ENCODE results near the gene DEF6. TPM values are rescaled to one million over a fixed set of nuclear protein-coding genes. Genes with fewer than 3 reads are reported as not detected.

DEF6 gene
- total and polyA plus RNA-seq, 5 donors: 1.3 to 3.6 (median 2.6) TPM

DNA sequence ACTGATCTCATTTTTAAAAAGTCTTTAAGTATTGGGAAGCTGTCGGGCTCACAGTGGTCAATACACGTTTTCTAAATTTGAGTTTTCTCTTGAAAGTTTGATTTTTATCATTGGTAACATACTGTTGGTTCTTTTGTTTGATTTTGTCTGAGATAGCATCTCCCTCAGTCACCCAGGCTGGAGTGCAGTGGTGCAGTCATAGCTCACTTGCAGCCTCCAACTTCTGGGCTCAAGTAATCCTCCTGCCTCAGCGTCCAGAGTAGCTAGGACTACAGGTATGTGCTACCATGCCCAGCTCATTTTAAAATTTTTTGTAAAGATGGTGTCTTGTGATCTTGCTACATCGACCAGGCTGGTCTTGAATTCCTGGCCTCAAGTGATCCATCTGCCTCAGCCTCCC lies 53.8 kb downstream of the DEF6 start:
- WGBS: 96% methylated on average over 4 of the region's 4 CpGs
- Histone ChIP-seq H3K9me3 (ENCODE audit: control insufficient read depth, low read length) (no peaks in the 10 kb centered on the region), H3K4me3 (ENCODE audit: low read length) (no peak overlapping the region), H3K27ac (ENCODE audit: low read length) (no peak overlapping the region), H3K4me1 (ENCODE audit: control insufficient read depth, insufficient read depth, low read length) (peaks cover 4% of the 10 kb centered on the region), H3K27me3 (ENCODE audit: control insufficient read depth, insufficient read depth) (no peaks in the 10 kb centered on the region)
- intact Hi-C loops (cut with DNase I): no loop called here
- ATAC-seq: no peak
- no peak for DNase-seq

DNA sequence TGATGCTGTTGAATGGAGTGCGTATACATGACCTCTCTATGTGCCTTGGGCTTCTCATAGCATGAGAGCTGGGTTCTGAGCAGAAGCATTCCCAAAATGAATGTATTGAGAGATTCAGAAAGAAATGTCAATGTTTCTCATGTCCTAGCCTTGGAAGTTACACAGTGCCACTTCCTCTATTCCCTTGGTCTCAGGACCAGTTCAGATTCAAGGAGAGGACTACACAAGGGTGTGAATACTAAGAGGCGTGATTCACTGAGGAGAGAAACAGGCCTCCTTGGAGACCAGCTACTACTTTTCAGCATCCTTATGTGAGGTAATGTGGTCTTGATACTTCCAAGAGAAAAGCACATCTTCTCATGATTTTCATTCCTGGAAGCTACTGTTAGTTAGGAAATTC lies 55.1 kb downstream of the DEF6 start:
- intact Hi-C loops (cut with DNase I): no loop called here
- peaks cover 13% of the 10 kb centered on the region for H3K4me1 ChIP-seq (ENCODE audit: control insufficient read depth, insufficient read depth, low read length)
- H3K9me3 ChIP-seq (ENCODE audit: control insufficient read depth, low read length): no peaks in the 10 kb centered on the region
- DNase-seq (no peak), ATAC-seq (no peak)
- WGBS: over 99% methylated on average over 2 of the region's 2 CpGs
- no peaks in the 10 kb centered on the region for H3K27me3 ChIP-seq (ENCODE audit: control insufficient read depth, insufficient read depth)
- H3K4me3 ChIP-seq (ENCODE audit: low read length): no peak overlapping the region
- H3K27ac ChIP-seq (ENCODE audit: low read length): no peak overlapping the region

DNA sequence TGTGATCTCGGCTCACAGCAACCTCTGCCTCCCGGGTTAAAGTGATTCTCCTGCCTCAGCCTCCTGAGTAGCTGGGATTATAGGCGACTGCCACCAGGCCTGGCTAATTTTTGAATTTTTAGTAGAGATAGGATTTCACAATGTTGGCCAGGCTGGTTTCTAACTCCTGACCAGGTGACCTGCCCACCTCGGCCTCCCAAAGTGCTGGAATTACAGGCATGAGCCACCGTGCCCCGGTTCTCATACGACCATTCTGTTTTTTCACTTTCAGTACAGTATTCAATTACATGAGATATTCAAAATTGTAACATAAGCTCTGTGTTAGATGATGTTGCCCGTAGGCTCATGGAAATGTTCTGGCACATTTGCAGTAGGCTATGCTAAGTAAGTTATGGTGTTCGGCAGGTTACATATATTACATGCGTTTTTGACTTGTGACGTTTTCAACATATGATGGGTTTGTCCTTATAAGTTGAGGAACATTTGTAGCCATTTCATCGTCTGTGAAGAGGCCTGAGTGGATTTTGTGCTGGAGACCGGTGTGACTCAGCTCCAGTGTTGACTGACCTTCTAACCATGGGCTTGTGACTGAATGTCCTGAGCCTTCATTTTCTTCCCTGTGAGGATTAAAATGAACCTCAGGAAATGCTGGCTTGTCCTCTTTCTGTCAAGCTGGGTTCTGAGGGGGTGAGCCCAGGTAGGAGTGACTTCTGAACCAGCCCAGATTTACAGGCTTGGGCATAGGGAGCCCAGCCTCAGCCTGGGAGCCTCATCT lies 56.9 kb downstream of the DEF6 start:
- no peak for ATAC-seq
- H3K4me1 ChIP-seq (ENCODE audit: control insufficient read depth, insufficient read depth, low read length): peaks cover 26% of the 10 kb centered on the region
- intact Hi-C loops (cut with DNase I): no loop called here
- WGBS: 96% methylated on average over 13 of the region's 13 CpGs
- DNase-seq: no peak
- H3K27me3 ChIP-seq (ENCODE audit: control insufficient read depth, insufficient read depth): no peaks in the 10 kb centered on the region
- H3K9me3 ChIP-seq (ENCODE audit: control insufficient read depth, low read length): no peaks in the 10 kb centered on the region
- H3K27ac ChIP-seq (ENCODE audit: low read length): no peak overlapping the region
- no peak overlapping the region for H3K4me3 ChIP-seq (ENCODE audit: low read length)

DNA sequence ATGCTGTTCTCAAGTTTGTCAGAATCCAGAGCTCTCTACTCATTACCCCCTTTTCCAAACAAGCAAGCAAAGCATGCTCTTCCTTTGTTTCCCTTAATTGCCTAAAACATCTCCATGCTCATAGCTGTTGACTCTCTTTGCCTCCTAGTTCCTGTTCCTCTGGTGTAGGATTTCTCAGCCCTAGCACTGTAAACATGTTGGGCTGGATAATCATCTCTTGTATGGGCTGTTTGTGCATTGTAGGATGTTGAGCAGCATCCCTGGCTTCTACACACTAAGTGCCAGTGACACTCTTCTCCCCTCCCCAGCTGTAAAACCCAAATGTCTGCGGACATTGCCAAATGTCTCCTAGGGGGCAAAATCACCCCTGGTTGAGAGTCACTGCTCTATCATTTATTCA lies 58.8 kb downstream of the DEF6 start:
- 93% methylated on average over 1 of the region's 1 CpG for WGBS
- no peak for ATAC-seq
- Histone ChIP-seq H3K27ac (ENCODE audit: low read length) (no peak overlapping the region), H3K4me3 (ENCODE audit: low read length) (no peak overlapping the region), H3K27me3 (ENCODE audit: control insufficient read depth, insufficient read depth) (no peaks in the 10 kb centered on the region), H3K4me1 (ENCODE audit: control insufficient read depth, insufficient read depth, low read length) (peaks cover 37% of the 10 kb centered on the region), H3K9me3 (ENCODE audit: control insufficient read depth, low read length) (no peaks in the 10 kb centered on the region)
- intact Hi-C loops (cut with DNase I): no loop called here
- no peak for DNase-seq

DNA sequence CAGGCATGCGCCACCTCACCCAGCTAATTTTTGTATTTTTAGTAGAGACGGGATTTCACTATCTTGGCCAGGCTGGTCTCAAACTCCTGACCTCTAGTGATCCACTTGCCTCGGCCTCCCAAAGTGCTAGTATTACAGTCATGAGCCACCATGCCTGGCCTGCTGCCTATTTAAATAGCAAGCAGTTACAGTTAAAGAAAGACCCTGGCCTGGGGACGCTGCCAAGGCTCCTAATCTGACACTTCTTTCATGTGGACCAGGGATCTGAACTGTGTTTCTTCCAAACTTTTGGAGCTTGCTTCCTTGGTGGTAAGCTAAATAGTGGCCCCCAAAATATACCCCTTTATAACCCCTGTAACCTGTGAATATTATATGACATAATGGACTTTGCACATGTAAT lies 60.1 kb downstream of the DEF6 start:
- Histone ChIP-seq H3K4me1 (ENCODE audit: control insufficient read depth, insufficient read depth, low read length) (peaks cover 37% of the 10 kb centered on the region), H3K9me3 (ENCODE audit: control insufficient read depth, low read length) (no peaks in the 10 kb centered on the region), H3K27me3 (ENCODE audit: control insufficient read depth, insufficient read depth) (no peaks in the 10 kb centered on the region), H3K4me3 (ENCODE audit: low read length) (no peak overlapping the region), H3K27ac (ENCODE audit: low read length) (no peak overlapping the region)
- ATAC-seq (no peak), DNase-seq (peak; percentile 40 to 74 (median 66))
- intact Hi-C loops (cut with DNase I): no loop called here
- WGBS: 53% methylated on average over 4 of the region's 4 CpGs

DNA sequence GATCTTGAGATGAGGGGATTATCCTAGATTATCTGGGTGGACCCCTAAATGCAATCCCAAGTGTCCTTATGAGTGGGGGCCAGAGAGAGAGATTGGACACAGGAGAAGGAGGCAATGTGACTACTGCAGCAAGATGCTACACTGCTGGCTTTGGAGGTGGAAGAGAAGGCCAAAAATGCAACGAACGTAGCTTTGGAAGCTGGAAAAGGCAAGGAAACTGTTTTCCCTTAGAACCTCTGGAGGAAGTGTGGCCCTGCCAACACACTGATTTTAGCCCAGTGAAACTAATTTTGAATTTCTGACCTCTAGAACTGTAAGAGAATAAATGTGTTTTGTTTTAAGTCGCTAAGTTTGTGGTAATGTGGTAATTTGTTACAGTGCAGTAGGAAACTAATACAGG lies 60.5 kb downstream of the DEF6 start:
- Histone ChIP-seq H3K27me3 (ENCODE audit: control insufficient read depth, insufficient read depth) (no peaks in the 10 kb centered on the region), H3K27ac (ENCODE audit: low read length) (peak overlapping the region; percentile 53), H3K9me3 (ENCODE audit: control insufficient read depth, low read length) (no peaks in the 10 kb centered on the region), H3K4me3 (ENCODE audit: low read length) (no peak overlapping the region), H3K4me1 (ENCODE audit: control insufficient read depth, insufficient read depth, low read length) (peaks cover 37% of the 10 kb centered on the region)
- 27% methylated on average over 3 of the region's 3 CpGs for WGBS
- ATAC-seq (no peak), DNase-seq (no peak)
- intact Hi-C loops (cut with DNase I): no loop called here

DNA sequence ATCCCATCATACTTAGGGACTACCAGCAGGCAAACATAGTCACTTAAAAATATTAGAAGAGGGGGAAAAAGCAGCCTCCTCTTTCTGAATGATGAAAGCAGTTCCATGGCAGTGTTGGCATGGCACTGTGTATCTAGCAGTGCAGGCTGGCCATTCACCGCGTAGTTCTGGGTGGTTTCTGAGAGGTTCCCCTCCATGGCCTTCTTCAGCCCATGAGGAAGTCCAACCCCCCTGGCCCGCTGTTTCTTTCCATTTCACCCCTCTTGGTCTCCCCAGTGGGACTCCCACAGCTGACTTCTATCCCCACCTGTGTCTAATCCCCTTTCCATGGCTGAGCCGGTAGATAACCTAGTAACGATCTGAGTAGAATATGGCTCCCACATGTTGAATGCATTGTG lies 61.7 kb downstream of the DEF6 start:
- Histone ChIP-seq H3K4me1 (ENCODE audit: control insufficient read depth, insufficient read depth, low read length) (peaks cover 37% of the 10 kb centered on the region), H3K4me3 (ENCODE audit: low read length) (no peak overlapping the region), H3K27me3 (ENCODE audit: control insufficient read depth, insufficient read depth) (no peaks in the 10 kb centered on the region), H3K27ac (ENCODE audit: low read length) (peak overlapping the region; percentile 75), H3K9me3 (ENCODE audit: control insufficient read depth, low read length) (no peaks in the 10 kb centered on the region)
- WGBS: 95% methylated on average over 5 of the region's 5 CpGs
- intact Hi-C loops (cut with DNase I): no loop called here
- ATAC-seq (no peak), DNase-seq (no peak)

DNA sequence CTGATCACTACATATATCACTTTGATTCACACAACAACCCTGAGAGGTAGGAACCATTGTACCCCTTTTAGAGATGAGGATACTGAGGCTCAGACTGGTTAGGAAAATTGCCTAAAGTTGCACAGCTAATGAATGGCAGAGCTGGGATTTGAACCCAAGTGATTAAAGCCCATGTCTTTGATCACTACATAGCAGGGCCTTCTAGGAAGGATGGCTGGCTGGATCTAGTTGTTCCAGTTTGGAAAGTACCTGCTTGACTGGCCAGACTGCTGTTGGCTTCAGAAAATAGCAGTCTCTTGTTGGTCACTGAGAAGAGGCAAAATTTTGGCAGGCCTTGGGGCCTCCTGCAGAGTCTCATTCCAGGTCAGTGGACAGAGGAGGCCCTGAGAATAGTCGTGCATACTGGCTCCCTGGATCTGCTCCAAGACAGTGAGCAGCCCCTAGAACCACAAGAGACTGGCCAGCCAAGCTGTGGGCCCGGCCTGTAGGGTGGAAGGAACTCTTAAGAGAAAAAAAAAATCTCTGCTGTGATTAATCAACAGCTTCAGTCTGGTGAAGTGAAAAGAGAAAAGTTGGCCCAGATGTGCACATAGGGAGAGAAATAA lies 62.2 kb downstream of the DEF6 start:
- intact Hi-C loops (cut with DNase I): no loop called here
- WGBS: 12% methylated on average over 2 of the region's 2 CpGs
- H3K9me3 ChIP-seq (ENCODE audit: control insufficient read depth, low read length): no peaks in the 10 kb centered on the region
- peak overlapping the region; percentile 75 for H3K27ac ChIP-seq (ENCODE audit: low read length)
- peak; percentile 35 to 73 (median 63) for DNase-seq
- H3K4me3 ChIP-seq (ENCODE audit: low read length): no peak overlapping the region
- H3K27me3 ChIP-seq (ENCODE audit: control insufficient read depth, insufficient read depth): no peaks in the 10 kb centered on the region
- peak in 1 of 2 donors; percentile 41 for ATAC-seq
- peaks cover 37% of the 10 kb centered on the region for H3K4me1 ChIP-seq (ENCODE audit: control insufficient read depth, insufficient read depth, low read length)

DNA sequence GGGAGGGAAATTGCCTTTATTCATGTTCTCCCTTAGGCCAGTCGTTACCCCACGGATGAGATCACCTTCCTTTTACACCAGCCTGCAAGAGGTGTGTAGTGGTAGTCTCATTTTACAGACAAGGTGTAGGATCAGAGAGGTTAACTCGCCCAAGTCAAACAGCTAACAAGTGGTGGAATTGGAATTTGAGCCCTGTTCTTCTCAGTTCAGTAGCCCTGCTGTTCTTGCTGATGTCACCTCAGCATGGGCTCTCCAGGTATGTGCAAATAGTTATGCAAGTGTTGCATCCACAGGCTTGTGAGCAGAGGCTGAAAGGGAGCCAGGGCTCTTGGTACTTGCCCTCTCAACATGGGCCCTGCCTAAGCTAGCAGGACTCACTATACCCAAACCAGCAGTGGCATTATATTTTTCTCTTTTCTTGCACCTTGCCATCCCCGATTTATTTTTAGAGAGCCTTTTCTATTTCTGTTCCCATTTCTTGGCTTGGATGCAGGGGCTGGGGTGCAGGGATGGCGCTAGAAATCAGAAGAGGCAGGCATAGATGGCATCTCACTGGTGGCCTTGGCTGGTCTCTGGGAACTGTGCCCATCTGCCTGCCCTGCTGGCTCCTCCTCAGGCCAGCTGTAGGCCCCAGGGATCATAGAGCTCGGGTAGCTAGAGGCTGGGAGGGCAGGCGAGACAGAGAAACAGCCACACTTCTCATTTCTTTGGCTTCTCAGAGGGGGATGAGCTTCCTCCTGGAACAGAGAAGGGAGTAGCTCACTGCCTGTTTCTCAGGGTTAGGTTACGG lies 62.9 kb downstream of the DEF6 start:
- DNase-seq (peak; percentile 39 to 74 (median 69)), ATAC-seq (peak; percentile 50 to 62)
- peak overlapping the region; percentile 75 for H3K27ac ChIP-seq (ENCODE audit: low read length)
- H3K9me3 ChIP-seq (ENCODE audit: control insufficient read depth, low read length): no peaks in the 10 kb centered on the region
- intact Hi-C loops (cut with DNase I): no loop called here
- no peaks in the 10 kb centered on the region for H3K27me3 ChIP-seq (ENCODE audit: control insufficient read depth, insufficient read depth)
- peaks cover 37% of the 10 kb centered on the region for H3K4me1 ChIP-seq (ENCODE audit: control insufficient read depth, insufficient read depth, low read length)
- no peak overlapping the region for H3K4me3 ChIP-seq (ENCODE audit: low read length)
- WGBS: 51% methylated on average over 8 of the region's 8 CpGs

DNA sequence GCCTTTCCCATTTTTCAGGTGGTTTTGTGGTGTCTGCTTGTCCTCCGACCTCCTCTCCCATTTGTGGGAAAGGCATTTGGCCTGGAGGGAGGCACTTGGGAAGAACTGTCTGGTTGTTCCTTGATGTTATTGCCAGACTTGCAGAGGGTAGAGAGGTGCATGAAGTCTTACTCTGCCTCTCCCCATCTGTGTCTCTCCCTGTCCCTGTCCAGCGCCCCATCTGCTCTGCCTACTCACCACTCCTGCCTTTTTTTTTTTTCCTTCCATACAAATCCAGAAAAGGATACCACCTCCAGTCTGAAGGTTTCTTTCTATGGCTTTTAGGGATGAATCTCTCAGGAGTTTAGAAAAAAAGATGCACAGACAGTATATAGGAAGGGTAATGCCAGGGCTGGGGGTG lies 64.6 kb downstream of the DEF6 start:
- ATAC-seq (no peak), DNase-seq (no peak)
- intact Hi-C loops (cut with DNase I): no loop called here
- Histone ChIP-seq H3K4me1 (ENCODE audit: control insufficient read depth, insufficient read depth, low read length) (peaks cover 27% of the 10 kb centered on the region), H3K4me3 (ENCODE audit: low read length) (no peak overlapping the region), H3K27me3 (ENCODE audit: control insufficient read depth, insufficient read depth) (no peaks in the 10 kb centered on the region), H3K27ac (ENCODE audit: low read length) (no peak overlapping the region), H3K9me3 (ENCODE audit: control insufficient read depth, low read length) (no peaks in the 10 kb centered on the region)
- 95% methylated on average over 2 of the region's 2 CpGs for WGBS

DNA sequence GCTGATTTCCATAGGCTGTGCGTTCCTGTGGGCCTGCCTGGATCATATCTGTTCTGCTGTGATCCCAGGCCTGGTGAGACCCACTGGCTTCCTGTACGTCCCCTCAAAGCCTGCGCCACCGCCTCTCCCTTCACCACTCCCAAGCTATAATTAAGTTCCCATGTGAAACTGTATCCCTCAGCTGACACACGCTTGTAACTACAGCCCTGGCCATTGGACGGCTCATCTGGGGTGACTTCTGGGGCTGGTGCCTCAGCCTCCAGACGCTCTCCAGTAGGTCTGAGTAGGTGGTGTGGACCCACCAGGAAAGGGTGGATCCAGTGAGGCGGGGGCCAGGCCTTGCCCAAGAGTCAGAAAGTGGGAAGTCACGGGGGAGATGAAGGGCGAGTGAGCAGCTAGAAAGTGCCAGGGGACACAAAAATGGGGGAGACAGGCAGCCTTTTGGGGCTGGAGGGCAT lies 65.7 kb downstream of the DEF6 start:
- no peak overlapping the region for H3K4me3 ChIP-seq (ENCODE audit: low read length)
- WGBS: 51% methylated on average over 10 of the region's 10 CpGs
- intact Hi-C loops (cut with DNase I): no loop called here
- DNase-seq (peak; percentile 39 to 70 (median 54)), ATAC-seq (peak; percentile 67 to 85)
- no peaks in the 10 kb centered on the region for H3K27me3 ChIP-seq (ENCODE audit: control insufficient read depth, insufficient read depth)
- peak overlapping the region; percentile 38 for H3K27ac ChIP-seq (ENCODE audit: low read length)
- no peaks in the 10 kb centered on the region for H3K9me3 ChIP-seq (ENCODE audit: control insufficient read depth, low read length)
- peaks cover 27% of the 10 kb centered on the region for H3K4me1 ChIP-seq (ENCODE audit: control insufficient read depth, insufficient read depth, low read length)
